Nephron (organoid): Measurements from ENCODE around the gene CPEB4.

Source experiments
- H3K27ac Mint-ChIP-seq, 3 experiments: 2 replicates each; pipeline ENCODE4 v1.8.0; 2020; ENCODE audit warnings: mixed read lengths in 3 of 3, mild to moderate bottlenecking in 2 of 3, moderate library complexity in 1 of 3
- H3K27me3 Mint-ChIP-seq: 2 replicates; pipeline ENCODE4 v1.8.0; 2021; ENCODE audit warnings: low read depth, mild to moderate bottlenecking, moderate library complexity, mixed read lengths
- H3K36me3 Mint-ChIP-seq: 2 replicates; pipeline ENCODE4 v1.8.0; 2020; ENCODE audit warnings: low read depth, mixed read lengths
- H3K4me1 Mint-ChIP-seq: 2 replicates; pipeline ENCODE4 v1.8.0; 2020; ENCODE audit warnings: mixed read lengths
- H3K4me3 Mint-ChIP-seq, 3 experiments: 2 replicates each; pipeline ENCODE4 v1.8.0; 2020; ENCODE audit warnings: mild to moderate bottlenecking in 3 of 3, mixed read lengths in 3 of 3, moderate library complexity in 2 of 3
- H3K9me3 Mint-ChIP-seq: 2 replicates; pipeline ENCODE4 v1.8.0; 2020; ENCODE audit warnings: mixed read lengths
- TF ChIP-seq, protein P1 (sequence below), 3 experiments: fragments of 200-600 bp; sonication (generic); IDR thresholded peaks; one replicate each; pipeline ENCODE4 v1.5.0; 2021; ENCODE audit warnings: antibody characterized with exemption in 3 of 3; ENCODE audit not compliant: unreplicated experiment in 3 of 3

The CPEB4 gene

GRCh38 chr5:173974688-173975239, 86.6 kb downstream of the CPEB4 start:
- Mint-ChIP-seq H3K27me3 (peaks cover 16% of the 10 kb centered on the region), H3K4me3 (no peak overlapping the region)
- TF ChIP-seq, protein P1, sequence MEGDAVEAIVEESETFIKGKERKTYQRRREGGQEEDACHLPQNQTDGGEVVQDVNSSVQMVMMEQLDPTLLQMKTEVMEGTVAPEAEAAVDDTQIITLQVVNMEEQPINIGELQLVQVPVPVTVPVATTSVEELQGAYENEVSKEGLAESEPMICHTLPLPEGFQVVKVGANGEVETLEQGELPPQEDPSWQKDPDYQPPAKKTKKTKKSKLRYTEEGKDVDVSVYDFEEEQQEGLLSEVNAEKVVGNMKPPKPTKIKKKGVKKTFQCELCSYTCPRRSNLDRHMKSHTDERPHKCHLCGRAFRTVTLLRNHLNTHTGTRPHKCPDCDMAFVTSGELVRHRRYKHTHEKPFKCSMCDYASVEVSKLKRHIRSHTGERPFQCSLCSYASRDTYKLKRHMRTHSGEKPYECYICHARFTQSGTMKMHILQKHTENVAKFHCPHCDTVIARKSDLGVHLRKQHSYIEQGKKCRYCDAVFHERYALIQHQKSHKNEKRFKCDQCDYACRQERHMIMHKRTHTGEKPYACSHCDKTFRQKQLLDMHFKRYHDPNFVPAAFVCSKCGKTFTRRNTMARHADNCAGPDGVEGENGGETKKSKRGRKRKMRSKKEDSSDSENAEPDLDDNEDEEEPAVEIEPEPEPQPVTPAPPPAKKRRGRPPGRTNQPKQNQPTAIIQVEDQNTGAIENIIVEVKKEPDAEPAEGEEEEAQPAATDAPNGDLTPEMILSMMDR (IDR thresholded peaks at IDR 0.05; ENCODE audit: unreplicated experiment in 3 of 3): no peak

GRCh38 chr5:173981185-173981761, 93.1 kb downstream of the CPEB4 start:
- Mint-ChIP-seq H3K27ac (no peak overlapping the region), H3K27me3 (peaks cover 4% of the 10 kb centered on the region)
- TF ChIP-seq, protein P1 (IDR thresholded peaks at IDR 0.05; ENCODE audit: unreplicated experiment in 3 of 3): no peak

More at GRCh38 chr5:173974688-173975239, 86.6 kb downstream of the CPEB4 start:
- Mint-ChIP-seq H3K27ac (no peak overlapping the region), H3K4me1 (peaks cover 26% of the 10 kb centered on the region), H3K9me3 (peaks cover 12% of the 10 kb centered on the region), H3K36me3 (no peaks in the 10 kb centered on the region)

DNA sequence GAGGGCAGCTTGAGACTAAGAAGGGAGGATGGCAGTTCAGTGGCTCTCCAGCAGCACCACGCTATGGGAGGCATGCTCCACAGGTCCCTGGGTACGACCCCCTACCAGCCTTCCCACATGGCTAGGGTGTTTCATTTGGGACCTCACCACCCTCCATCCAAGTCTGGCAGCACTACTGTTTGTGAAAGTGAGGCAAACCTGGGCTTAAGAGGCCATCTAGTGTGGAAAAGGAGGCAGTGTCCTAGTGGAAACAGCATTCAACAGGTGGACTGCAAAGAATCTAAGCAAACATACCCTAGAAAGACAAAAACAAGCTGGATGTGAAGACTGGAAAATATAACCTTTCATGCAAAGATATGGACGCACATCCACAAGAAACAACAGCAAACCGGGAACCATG, 96.1 kb downstream of the CPEB4 start:
- peaks cover 12% of the 10 kb centered on the region for H3K9me3 Mint-ChIP-seq
- no peaks in the 10 kb centered on the region for H3K27me3 Mint-ChIP-seq
- no peaks in the 10 kb centered on the region for H3K4me1 Mint-ChIP-seq
- H3K27ac Mint-ChIP-seq: no peak overlapping the region
- TF ChIP-seq, protein P1 (IDR thresholded peaks at IDR 0.05; ENCODE audit: unreplicated experiment in 3 of 3): peak; percentile 28 to 45 (median 32)
- H3K36me3 Mint-ChIP-seq: no peaks in the 10 kb centered on the region
- H3K4me3 Mint-ChIP-seq: no peak overlapping the region

More at GRCh38 chr5:173981185-173981761, 93.1 kb downstream of the CPEB4 start:
- Mint-ChIP-seq H3K4me3 (no peak overlapping the region), H3K36me3 (no peaks in the 10 kb centered on the region), H3K4me1 (no peaks in the 10 kb centered on the region), H3K9me3 (peaks cover 25% of the 10 kb centered on the region)

DNA sequence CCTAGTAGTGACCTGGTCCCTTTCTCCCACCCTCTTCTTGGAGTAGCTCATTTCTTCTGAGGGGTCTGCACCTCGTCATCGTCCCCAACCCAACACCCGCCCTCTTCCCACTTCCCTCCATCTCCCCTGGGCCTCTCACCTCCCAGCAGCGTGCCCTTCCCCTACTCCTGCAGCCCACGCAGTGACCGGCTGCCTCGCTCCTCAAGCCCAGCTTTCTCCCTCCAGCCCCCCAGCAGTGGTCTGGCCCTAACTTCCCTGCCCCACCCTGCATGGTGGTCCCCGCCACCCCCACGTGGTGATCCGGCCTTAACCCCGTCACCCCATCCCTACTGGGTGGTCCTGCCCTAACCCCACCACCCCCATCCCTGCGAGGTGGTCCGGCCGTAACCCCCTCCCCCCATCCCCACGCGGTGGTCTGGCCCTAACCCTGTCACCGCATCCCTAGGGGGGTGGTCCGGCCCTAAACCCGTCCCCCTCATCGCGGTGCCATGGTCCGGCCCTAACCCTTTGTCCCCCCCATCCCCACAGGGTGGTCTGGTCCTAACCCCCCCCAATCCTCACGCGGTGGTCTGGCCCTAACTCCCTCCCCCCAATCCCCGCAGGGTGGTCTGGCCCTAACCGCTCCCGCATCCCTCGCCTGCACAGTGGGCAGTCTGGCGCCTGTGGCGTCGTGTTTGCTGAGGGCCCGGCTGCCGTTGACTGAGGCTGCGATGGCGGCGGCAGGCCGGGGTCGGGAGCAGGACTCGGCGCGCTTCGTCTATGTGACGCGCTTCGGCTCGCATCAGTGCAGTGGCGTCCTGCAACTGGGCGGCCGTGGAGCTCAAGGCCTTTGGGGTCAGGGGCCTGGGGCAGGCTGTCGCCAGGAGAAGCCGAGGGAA, 100.6 kb downstream of the CPEB4 start, which contains the start of gene C5orf47:
Gene C5orf47, plus strand, starts transcription at position 617 of the 878 bp plus-strand sequence. Its CDS starts 94 bp downstream, at position 711.
- Mint-ChIP-seq H3K36me3 (no peaks in the 10 kb centered on the region), H3K27me3 (no peaks in the 10 kb centered on the region), H3K9me3 (peaks cover 7% of the 10 kb centered on the region), H3K27ac (no peak within 1 kb of the TSS), H3K4me3 (no peak within 1 kb of the TSS), H3K4me1 (no peaks in the 10 kb centered on the region)
- TF ChIP-seq, protein P1 (IDR thresholded peaks at IDR 0.05; ENCODE audit: unreplicated experiment in 3 of 3): no peak

- TF ChIP-seq, protein P1 (IDR thresholded peaks at IDR 0.05; ENCODE audit: unreplicated experiment in 3 of 3): no peak
- Mint-ChIP-seq H3K4me3 (no peak overlapping the region), H3K9me3 (peaks cover 7% of the 10 kb centered on the region), H3K27me3 (no peaks in the 10 kb centered on the region), H3K27ac (no peak overlapping the region), H3K4me1 (no peaks in the 10 kb centered on the region), H3K36me3 (no peaks in the 10 kb centered on the region)
Observed at GRCh38 chr5:173989432-173990082, 101.4 kb downstream of the CPEB4 start.
